Hypothalamus (tissue), 51 donors: Measurements from ENCODE around the gene NHLH2.

Experiments used
- DNase-seq, 51 donors: peaks; one replicate each; lab custom pipeline; 2025; lab: John Stamatoyannopoulos, UW

The NHLH2 gene

DNA sequence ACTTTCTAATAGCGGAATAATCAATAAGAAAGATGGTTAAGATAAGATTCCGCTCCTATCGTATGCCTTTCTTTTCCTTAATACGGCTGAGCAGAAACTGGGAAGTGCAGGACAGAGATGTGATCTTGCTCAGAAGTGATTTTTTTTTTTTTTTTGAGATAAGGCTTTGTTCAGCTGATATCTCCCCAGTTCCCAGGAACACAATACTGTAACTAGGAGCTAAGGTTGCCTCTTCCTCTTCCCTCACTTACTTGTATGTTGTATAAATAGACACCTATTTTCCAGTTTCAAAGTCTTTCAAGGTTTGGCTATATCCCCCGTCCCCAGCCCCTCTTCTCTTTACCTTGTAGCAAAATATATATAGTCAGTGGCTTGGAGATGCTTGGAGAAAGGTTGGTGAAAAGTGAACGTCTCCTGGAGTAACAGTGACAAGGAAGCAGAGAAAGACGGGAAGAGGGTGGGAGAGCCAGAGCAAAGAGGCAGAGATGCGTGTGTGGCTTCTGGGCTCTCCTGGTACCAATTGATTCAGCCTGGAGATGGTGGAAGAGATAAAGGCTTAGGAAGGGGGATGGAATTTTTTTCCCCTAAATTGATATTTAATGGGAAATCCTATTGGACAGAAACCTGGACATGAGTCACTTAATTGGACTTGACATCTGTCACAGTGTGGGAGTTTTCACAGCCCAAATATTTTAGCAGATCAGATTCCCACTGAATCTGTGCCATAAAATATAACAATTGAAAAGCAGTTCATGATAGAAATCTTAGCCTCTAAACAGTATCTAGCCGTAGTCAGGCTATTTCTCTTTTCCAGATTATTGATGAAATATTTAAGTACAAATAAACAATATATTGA, at the start of gene NHLH2:
NHLH2 (minus strand) TSS at position 522 of the 856 bp plus-strand sequence. CDS start 2,754 bp downstream, outside the sequence.
- peak in 1 of 51 donors; percentile 1 for DNase-seq

DNA sequence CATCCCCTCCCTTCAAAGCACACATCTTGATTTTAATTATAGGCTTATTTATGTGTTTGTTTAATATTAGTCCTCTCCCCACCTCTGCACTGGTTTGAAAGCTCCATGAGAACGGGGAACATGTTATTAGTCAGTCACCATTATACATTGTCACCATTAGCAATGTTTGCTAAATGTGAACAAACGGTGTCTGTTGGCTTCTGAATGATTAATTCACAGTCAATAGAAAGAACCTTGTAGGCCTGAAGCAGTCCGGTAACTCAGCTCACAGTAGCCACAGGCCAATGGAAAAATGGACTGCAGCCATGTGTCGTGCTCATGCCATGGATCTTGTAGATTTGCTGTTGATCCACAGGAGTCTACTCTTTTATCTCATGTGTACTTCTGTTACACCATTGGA, 49.7 kb upstream of the NHLH2 start:
- DNase-seq = no peak

DNA sequence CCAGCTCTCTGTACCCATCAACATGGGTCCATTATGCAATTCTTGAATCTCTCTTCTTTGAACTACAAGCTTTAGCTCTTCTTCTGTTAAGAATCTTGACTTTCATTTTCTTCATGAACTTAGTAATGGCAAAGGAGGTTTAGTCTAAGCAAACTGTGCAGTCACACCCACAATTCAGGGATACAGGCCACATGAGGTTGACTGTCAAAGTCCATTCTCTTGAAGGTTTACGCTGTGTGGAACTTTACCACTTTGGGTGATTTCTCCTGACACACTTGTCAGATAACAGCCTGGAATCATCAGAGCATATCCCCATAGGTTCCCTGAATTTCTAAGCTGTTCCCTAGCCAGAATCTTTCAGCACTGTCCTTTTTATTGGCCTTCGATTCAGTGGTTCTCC, 48.0 kb upstream of the NHLH2 start:
- DNase-seq = no peak

- no peak for DNase-seq
Measured at GRCh38 chr1:115882913-115883902, 42.3 kb upstream of the NHLH2 start.

GRCh38 chr1:115880981-115881672, 40.2 kb upstream of the NHLH2 start:
- DNase-seq = no peak

DNA sequence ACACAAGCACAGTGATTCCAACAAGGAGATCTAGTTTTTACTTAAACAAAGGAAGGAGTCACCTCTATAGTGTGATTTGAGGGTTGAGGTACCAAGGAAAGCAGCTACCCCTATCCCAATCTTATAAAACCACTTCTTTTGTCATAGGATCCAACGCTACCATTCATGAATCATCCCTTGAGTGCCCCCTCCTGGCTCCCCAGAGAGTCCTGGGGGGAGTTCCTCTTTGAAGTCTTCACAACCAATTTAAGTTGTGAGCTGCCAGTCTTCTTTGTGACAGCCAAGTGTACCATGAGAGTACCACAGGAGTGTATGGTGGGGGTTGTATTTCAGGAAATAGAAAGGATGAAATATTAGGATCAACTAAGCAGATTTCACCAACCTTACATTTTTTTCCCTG, 39.1 kb upstream of the NHLH2 start:
- no peak for DNase-seq

GRCh38 chr1:115877511-115877910, 36.6 kb upstream of the NHLH2 start:
- no peak for DNase-seq

DNA sequence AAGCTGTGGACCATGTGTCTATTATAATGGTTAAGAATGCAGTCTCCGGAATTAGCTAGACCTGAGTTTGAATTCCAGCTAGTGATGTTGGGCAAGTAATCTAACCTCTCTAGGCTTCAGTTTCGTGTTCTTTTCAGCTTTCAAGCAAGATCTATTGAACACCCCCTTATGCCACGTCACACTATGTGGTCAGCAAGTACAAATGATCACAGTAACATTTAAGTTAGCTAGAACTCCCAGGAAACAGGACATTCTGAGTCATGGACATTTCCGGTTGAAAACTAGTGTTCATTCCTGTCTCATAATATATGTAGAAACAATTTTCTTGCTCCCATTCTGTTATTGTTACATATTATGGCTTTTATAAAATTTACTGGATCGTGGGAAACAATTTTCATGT, 34.0 kb upstream of the NHLH2 start:
- no peak for DNase-seq

- no peak for DNase-seq
Measured at GRCh38 chr1:115874497-115874896, 33.6 kb upstream of the NHLH2 start.

DNA sequence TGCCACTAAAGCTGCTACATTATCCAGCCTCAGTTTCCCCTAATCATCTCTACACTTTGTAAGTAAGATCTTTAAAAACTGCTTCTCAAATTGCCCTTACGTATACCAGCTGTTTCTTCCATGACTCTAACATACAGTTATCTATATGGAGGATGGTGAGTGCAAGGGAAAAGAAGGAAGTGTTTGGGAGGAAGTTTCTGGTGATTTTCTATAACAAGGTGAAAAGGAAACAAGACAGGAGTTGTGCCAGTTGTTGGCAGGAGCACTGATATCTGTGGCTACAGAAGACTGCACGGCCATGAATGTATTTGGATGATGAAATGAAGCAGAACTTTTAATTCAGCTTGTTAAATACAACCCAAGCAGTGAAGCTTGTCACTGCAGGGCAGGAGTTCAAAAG, 32.3 kb upstream of the NHLH2 start:
- DNase-seq = no peak

GRCh38 chr1:115869064-115869463, 28.1 kb upstream of the NHLH2 start:
- DNase-seq = no peak

GRCh38 chr1:115867216-115867615, 26.3 kb upstream of the NHLH2 start:
- DNase-seq = no peak

DNA sequence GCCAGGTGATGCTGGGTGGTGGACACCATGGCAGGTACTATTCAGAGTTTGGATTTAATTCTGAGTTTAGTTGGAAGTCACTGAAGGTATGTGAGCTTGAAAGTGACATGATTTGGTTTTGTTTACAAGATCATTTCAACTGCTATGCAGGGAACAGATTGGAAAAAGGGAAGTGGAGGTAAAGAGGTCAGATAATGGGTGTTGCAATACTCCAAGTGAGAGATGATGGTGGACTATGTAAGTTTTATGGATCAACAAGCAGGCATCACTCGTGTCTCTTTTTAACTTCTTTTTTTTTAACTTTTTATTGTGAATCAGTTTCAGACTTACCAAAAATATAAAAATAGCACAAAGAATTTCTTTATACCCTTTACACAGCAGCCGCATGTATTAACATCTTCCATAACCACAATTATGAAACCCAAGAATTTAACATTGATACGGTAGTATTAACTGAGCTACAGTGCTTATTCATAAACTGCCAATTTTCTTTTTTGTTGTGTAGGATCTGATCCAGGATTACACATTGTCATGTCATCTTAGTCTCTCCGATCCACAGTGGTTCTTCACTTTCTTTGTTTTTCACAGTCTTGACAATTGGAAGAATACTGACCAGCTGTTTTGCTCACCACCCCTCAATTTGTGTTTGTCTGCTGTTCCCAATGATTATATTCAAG, 24.9 kb upstream of the NHLH2 start:
- DNase-seq = no peak

- DNase-seq = no peak
Measured at GRCh38 chr1:115862403-115862802, 21.5 kb upstream of the NHLH2 start.

- no peak for DNase-seq
Measured at GRCh38 chr1:115854005-115854404, 13.1 kb upstream of the NHLH2 start.

DNA sequence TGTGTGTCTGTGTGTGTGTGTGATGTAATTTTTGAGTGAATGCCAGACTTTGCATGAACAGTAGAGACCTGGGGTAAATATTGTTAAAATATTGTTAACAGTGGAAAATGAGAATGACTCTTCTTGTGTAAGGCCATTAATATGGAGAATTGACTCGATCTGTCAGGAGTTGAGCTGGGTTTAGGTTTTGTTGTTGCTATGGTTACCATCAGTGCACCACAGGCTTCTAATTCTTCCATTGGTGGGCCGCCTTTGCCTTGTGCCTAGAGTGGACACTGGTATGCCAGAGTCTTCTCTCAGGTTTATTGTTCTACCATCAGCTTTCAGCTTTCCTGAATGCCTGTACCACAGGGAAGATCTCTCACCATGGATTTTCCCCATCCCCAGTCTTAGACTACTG, 10.0 kb upstream of the NHLH2 start:
- no peak for DNase-seq

- DNase-seq = no peak
Measured at GRCh38 chr1:115847787-115848186, 6.9 kb upstream of the NHLH2 start.

GRCh38 chr1:115842948-115843347, 2.0 kb upstream of the NHLH2 start:
- DNase-seq = no peak

DNA sequence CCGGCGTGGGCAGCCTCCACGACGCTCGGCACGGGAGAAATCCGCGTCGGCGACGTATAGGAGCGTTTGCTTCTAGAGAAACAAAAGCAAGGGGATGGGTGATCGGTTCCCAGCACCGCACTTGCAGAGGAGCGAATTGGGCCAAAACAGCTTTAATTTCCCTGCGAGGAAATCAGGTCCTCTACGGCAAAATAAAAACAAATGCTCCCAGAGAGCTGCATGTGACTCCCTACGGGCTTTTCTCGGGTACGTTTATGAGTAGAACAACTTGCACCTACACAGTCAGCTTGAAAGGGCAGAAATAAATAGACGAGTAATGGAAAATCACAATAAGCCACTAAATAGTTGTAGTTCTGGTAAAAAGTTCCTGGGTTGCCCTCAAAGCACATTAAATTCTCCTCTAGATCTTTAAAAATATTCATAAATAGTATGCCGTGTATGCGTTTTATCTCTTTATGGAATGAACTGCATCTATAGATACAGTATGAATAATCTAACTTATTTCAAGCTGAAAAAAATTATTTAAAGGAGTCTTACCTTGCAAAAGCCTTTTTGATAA, 1.2 kb downstream of the NHLH2 start:
- DNase-seq = no peak
